ENCODE results near the gene KLHL13. TPM values are rescaled to one million over a fixed set of nuclear protein-coding genes. Genes with fewer than 3 reads are reported as not detected.
"Not testable (repeated sequence)": the region's sequence is repeated elsewhere in the genome, so short reads cannot be mapped to it uniquely, and the experiment has no call there.

Gene KLHL13
- total RNA-seq, 1 donor: 0.63 TPM

DNA sequence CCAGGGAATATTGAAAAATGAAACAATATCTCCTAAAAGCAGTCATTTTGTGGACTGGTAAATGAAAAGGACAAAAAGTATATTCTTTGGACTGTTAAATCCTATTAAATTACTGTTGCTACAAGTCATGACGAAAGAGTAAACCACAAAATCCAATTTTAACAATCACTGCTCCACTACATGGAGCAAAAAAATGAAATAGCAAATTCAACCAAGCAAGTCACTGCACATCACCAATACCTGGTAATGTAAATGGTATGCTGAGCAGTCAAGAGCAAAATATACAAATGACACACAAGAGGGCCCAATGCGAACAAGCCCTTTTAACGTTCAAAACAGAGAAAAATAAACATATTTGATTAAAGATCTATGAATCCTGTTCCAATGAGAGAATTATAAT lies 126.2 kb downstream of the KLHL13 start:
- no peaks in the 10 kb centered on the region for H3K27me3 ChIP-seq (ENCODE audit: insufficient read depth, low read length)
- no peaks in the 10 kb centered on the region for H3K4me1 ChIP-seq (ENCODE audit: insufficient read depth, low read length)
- H3K9me3 ChIP-seq (ENCODE audit: low read depth, low read length): no peaks in the 10 kb centered on the region
- H3K4me3 ChIP-seq (ENCODE audit: low read length): no peak overlapping the region

DNA sequence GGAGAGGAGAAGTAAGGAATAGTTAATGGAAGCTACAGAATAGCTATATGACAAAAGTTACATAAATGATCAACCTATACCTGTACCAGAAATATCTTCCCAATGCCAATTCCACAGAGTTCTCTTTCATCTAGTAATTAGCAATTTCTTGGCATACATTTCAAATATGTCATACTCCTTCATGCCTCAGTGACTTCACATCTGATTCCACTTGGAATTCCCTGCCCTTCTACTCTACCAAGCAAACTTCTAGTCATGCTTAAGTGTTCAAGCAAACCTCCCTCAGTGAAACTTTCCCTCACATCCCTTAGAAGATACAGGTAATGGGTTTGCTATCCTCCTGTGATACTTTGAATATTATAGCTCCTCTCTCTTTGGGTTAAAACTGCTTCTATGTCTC lies 127.1 kb downstream of the KLHL13 start:
- H3K27me3 ChIP-seq (ENCODE audit: insufficient read depth, low read length): no peaks in the 10 kb centered on the region
- H3K9me3 ChIP-seq (ENCODE audit: low read depth, low read length): no peaks in the 10 kb centered on the region
- no peaks in the 10 kb centered on the region for H3K4me1 ChIP-seq (ENCODE audit: insufficient read depth, low read length)
- no peak overlapping the region for H3K4me3 ChIP-seq (ENCODE audit: low read length)

DNA sequence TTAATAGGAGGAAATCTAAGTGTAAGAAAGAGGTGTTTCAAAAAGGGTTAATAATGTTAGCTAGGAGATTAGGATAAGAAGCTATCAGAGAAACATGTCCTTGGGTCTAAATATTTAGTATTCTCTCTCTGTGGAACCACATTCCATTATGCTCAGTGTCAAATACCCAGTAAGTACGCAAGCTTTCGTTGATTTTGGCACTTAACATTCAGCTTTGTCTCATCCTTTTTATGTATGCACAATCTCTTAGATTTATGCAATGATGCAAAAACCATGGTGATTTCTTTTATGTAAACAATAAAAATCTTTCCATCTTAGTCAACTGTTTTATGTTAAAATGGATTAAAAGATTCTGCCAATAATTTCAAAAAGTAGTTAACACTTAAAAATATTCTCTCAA lies 129.2 kb downstream of the KLHL13 start:
- no peaks in the 10 kb centered on the region for H3K9me3 ChIP-seq (ENCODE audit: low read depth, low read length)
- no peaks in the 10 kb centered on the region for H3K4me1 ChIP-seq (ENCODE audit: insufficient read depth, low read length)
- no peak overlapping the region for H3K4me3 ChIP-seq (ENCODE audit: low read length)
- no peaks in the 10 kb centered on the region for H3K27me3 ChIP-seq (ENCODE audit: insufficient read depth, low read length)

DNA sequence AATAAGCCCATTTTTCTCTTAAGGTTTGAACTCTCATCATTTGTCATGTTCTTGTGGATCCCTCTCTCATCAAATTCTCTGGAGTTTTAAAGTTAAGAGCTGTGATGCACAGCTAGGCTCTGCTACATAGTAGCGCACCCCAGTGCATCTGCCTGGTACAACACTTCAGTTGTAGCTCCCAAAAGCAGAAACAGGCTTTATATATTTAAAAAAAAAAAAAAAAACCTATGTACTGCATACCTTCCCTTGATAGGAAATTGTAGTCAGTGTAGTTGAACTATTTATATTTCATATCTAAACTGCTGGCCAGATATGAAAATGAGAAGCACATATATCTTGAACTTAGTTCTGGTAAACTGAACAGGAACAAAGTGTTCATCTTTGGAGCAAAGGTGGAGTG lies 131.4 kb downstream of the KLHL13 start:
- Histone ChIP-seq H3K4me3 (ENCODE audit: low read length) (no peak overlapping the region), H3K4me1 (ENCODE audit: insufficient read depth, low read length) (no peaks in the 10 kb centered on the region), H3K9me3 (ENCODE audit: low read depth, low read length) (no peaks in the 10 kb centered on the region), H3K27me3 (ENCODE audit: insufficient read depth, low read length) (no peaks in the 10 kb centered on the region)

- no peak overlapping the region for H3K4me3 ChIP-seq (ENCODE audit: low read length)
- H3K9me3 ChIP-seq (ENCODE audit: low read depth, low read length): no peaks in the 10 kb centered on the region
- H3K4me1 ChIP-seq (ENCODE audit: insufficient read depth, low read length): no peaks in the 10 kb centered on the region
- H3K27me3 ChIP-seq (ENCODE audit: insufficient read depth, low read length): no peaks in the 10 kb centered on the region
Measured at GRCh38 chrX:117982694-117983392, 133.8 kb downstream of the KLHL13 start.

- H3K4me1 ChIP-seq (ENCODE audit: insufficient read depth, low read length): no peaks in the 10 kb centered on the region
- H3K4me3 ChIP-seq (ENCODE audit: low read length): no peak overlapping the region
- H3K9me3 ChIP-seq (ENCODE audit: low read depth, low read length): no peaks in the 10 kb centered on the region
- H3K27me3 ChIP-seq (ENCODE audit: insufficient read depth, low read length): no peaks in the 10 kb centered on the region
Measured at GRCh38 chrX:117978402-117978801, 138.2 kb downstream of the KLHL13 start.

DNA sequence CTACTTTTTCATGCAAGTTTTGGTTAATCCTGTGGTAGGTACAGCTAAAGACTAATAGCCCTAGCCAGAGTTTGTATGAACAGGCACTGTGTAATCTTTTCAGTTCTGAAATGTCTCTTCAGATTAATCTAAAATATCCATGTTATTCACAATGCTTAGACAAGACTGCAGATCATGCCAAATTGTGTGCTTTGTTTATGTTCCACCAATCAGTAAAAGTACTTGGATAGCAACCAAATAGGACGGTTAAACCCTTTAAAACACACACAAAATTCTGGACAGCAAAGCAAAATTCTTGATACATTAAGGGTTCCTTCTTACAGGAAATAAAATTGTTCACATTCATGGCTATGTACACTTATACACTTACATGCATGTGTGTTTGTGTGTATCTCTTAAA lies 139.1 kb downstream of the KLHL13 start:
- Histone ChIP-seq H3K9me3 (ENCODE audit: low read depth, low read length) (no peaks in the 10 kb centered on the region), H3K4me1 (ENCODE audit: insufficient read depth, low read length) (no peaks in the 10 kb centered on the region), H3K4me3 (ENCODE audit: low read length) (no peak overlapping the region), H3K27me3 (ENCODE audit: insufficient read depth, low read length) (no peaks in the 10 kb centered on the region)

- Histone ChIP-seq H3K4me1 (ENCODE audit: insufficient read depth, low read length) (no peaks in the 10 kb centered on the region), H3K4me3 (ENCODE audit: low read length) (no peak overlapping the region), H3K9me3 (ENCODE audit: low read depth, low read length) (no peaks in the 10 kb centered on the region), H3K27me3 (ENCODE audit: insufficient read depth, low read length) (no peaks in the 10 kb centered on the region)
Measured at GRCh38 chrX:117973110-117973807, 143.4 kb downstream of the KLHL13 start.

DNA sequence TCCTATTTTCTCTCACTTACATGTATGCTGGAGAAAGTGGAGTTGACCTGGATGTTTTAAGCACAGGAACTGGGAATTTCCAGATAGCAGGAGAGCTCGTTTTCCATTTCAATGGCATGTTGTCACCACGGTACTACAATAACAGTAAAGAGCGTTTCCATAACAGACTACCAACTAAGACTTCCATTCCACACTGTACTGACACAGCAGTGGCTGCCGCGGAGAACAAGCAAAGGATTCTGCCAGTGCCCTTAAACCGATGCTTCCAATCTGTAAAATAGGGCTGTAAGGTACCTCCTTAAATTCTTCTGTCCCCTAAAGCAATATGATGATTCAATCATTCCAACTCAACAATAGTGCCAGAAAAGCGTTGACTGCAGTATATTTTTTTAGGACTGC lies 143.9 kb downstream of the KLHL13 start:
- no peaks in the 10 kb centered on the region for H3K4me1 ChIP-seq (ENCODE audit: insufficient read depth, low read length)

DNA sequence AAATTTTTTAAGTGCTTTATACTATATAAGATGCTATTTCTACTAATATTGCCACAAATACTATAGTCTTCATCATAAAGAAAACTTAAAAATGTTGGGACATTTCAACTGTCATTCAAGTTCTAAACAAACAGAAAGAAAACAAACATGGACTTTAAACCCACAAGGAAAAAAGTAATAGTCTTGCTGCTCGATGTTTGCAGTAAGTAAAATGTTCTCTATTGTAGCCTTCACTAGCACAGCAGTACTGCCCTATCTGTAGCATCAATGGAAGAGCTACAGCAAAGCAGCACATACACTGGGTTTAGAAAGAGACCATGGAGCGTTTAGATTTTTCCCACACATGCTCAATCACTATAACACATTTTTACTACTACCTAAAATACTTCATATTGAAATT lies 146.8 kb downstream of the KLHL13 start:
- Histone ChIP-seq H3K4me3 (ENCODE audit: low read length) (no peak overlapping the region), H3K9me3 (ENCODE audit: low read depth, low read length) (no peaks in the 10 kb centered on the region), H3K27me3 (ENCODE audit: insufficient read depth, low read length) (no peaks in the 10 kb centered on the region), H3K4me1 (ENCODE audit: insufficient read depth, low read length) (no peaks in the 10 kb centered on the region)

More for the DNA sequence above, 143.9 kb downstream of the KLHL13 start:
- Histone ChIP-seq H3K9me3 (ENCODE audit: low read depth, low read length) (no peaks in the 10 kb centered on the region), H3K4me3 (ENCODE audit: low read length) (no peak overlapping the region), H3K27me3 (ENCODE audit: insufficient read depth, low read length) (no peaks in the 10 kb centered on the region)

DNA sequence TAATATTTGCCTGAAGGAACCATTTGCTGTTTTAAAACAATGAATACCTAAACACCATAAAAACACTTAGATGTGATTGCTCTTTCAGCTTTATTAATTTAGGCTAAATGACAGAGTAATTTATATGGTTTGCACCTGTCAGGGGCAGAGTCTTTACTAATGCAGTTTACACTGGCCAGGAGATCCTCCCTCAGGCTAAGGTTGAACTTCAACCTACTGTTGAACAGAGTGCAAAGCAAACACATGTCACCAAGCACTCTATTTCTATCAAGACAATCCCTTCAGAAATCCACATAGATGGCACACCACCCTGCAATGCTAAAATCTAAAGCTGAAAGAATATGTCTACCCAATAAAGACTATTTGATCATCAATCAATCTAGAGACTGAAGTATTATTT lies 147.3 kb downstream of the KLHL13 start:
- Histone ChIP-seq H3K27me3 (ENCODE audit: insufficient read depth, low read length) (no peaks in the 10 kb centered on the region), H3K4me3 (ENCODE audit: low read length) (no peak overlapping the region), H3K4me1 (ENCODE audit: insufficient read depth, low read length) (no peaks in the 10 kb centered on the region), H3K9me3 (ENCODE audit: low read depth, low read length) (no peaks in the 10 kb centered on the region)

GRCh38 chrX:117959045-117959444 lies 157.6 kb downstream of the KLHL13 start:
- Histone ChIP-seq H3K27me3 (ENCODE audit: insufficient read depth, low read length) (no peaks in the 10 kb centered on the region), H3K4me1 (ENCODE audit: insufficient read depth, low read length) (no peaks in the 10 kb centered on the region), H3K9me3 (ENCODE audit: low read depth, low read length) (no peaks in the 10 kb centered on the region), H3K4me3 (ENCODE audit: low read length) (no peak overlapping the region)

DNA sequence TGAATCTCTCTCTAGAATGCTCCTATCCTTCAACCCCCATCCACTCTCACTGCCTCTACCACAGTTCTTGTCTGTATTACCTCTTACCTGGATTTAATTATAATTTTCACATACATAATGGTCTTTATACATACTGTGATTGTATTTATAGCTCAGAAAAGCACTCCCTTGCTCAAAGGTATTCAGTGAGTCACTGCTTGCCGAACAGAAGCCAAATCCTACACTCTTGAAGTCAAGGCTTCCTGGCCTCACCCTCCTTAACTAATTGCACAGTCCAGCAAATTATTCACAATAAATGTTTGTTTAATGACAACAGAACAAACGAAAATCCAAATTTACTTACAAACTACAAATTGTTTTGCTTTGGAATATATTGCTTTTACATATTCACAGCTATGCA lies 159.5 kb downstream of the KLHL13 start:
- Histone ChIP-seq H3K27me3 (ENCODE audit: insufficient read depth, low read length) (no peaks in the 10 kb centered on the region), H3K4me1 (ENCODE audit: insufficient read depth, low read length) (no peaks in the 10 kb centered on the region), H3K4me3 (ENCODE audit: low read length) (no peak overlapping the region), H3K9me3 (ENCODE audit: low read depth, low read length) (no peaks in the 10 kb centered on the region)

- H3K9me3 ChIP-seq (ENCODE audit: low read depth, low read length); H3K4me1 ChIP-seq (ENCODE audit: insufficient read depth, low read length); H3K27me3 ChIP-seq (ENCODE audit: insufficient read depth, low read length); H3K4me3 ChIP-seq (ENCODE audit: low read length): not testable (repeated sequence)
Measured at GRCh38 chrX:117939296-117939695, 177.3 kb downstream of the KLHL13 start.

DNA sequence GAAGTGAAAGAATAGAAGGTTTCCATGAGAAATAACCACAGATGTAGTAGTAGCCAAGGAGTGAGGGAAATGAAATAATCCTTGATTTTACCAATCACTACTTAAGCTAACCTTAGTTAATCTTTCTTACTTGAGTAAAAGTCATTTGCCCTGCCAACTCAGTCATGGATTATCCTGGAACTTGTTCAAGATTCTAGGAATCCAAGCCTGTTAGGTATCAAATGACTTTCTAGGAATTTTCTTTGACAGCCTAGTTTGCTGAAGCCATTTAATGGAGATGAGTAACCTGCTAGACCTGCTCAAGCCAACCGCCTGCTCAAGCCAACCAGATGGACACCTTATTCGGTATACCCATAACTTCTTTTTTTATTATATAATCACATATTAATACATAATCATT lies 180.5 kb downstream of the KLHL13 start:
- Histone ChIP-seq H3K9me3 (ENCODE audit: low read depth, low read length) (no peaks in the 10 kb centered on the region), H3K4me1 (ENCODE audit: insufficient read depth, low read length) (no peaks in the 10 kb centered on the region), H3K27me3 (ENCODE audit: insufficient read depth, low read length) (no peaks in the 10 kb centered on the region), H3K4me3 (ENCODE audit: low read length) (no peak overlapping the region)

DNA sequence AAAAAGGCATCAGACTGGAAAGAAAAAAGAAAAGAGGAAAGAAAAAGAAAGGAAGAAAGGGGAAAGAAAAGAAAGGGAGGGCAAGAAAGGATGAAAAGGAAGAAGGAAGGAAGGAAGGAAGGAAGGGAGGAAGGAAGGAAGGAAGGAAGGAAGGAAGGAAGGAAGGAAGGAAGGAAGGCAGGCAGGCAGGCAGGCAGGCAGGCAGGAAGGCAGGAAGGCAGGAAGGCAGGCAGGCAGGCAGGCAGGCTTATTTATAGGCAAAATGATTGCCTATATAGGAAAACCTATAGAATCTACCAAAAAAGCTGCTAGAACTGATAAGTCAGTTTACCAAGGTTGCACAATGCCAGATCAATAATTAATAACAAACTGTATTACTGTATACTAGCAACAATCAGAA lies 186.5 kb downstream of the KLHL13 start:
- H3K4me3 ChIP-seq (ENCODE audit: low read length); H3K9me3 ChIP-seq (ENCODE audit: low read depth, low read length); H3K27me3 ChIP-seq (ENCODE audit: insufficient read depth, low read length); H3K4me1 ChIP-seq (ENCODE audit: insufficient read depth, low read length): not testable (repeated sequence)
